Measurements from ENCODE around the gene HIP1R. TPM values are rescaled to one million over a fixed set of nuclear protein-coding genes. Genes with fewer than 3 reads are reported as not detected.

The HIP1R gene
- polyA plus RNA-seq, 1 of the 3 experiments (the other 2 are of a cell fraction), result 20.6 TPM

DNA sequence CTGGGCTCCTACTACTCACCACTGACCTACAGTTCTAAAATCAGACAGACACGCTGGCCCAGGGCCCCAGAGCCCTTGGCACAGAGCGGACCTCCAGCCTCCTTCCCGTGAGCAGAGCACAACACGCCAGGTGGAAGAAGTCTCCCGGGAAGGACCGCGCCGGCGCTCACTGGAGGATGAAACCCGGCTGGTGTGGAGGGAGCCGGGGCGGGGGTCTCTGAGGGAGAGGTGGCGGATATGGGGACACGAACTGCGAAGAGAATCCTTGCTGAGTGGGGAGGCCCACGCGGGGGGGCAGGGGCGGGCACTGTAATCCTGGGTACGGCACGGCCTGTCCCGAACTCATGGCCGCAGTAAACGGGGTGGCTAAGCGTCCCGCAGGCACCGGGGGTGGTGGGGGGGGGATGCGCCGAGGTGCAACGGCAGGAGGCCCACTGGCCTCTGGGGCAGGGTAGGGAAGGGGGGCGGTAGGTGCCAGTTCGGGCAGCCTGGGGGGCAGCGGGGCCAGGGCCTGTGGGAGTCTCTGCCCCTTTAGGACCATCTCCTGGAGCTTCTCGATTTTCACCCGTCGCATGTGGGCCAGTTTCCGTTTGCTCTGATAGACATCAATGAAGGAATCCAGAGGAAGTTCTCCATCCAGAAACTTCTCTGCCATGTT lies 31.8 kb downstream of the HIP1R start (continued):
- TF ChIP-seq TEAD4 (IDR thresholded peaks at IDR 0.05; ENCODE audit: borderline replicate concordance, insufficient read depth) (no peak), RAD21 (IDR thresholded peaks at IDR 0.05; ENCODE audit: low read length) (no peak), SMC3 (IDR thresholded peaks at IDR 0.05; ENCODE audit: low read depth, low read length) (no peak), JUND (IDR thresholded peaks at IDR 0.05) (no peak)
- TF ChIP-seq, protein P1, sequence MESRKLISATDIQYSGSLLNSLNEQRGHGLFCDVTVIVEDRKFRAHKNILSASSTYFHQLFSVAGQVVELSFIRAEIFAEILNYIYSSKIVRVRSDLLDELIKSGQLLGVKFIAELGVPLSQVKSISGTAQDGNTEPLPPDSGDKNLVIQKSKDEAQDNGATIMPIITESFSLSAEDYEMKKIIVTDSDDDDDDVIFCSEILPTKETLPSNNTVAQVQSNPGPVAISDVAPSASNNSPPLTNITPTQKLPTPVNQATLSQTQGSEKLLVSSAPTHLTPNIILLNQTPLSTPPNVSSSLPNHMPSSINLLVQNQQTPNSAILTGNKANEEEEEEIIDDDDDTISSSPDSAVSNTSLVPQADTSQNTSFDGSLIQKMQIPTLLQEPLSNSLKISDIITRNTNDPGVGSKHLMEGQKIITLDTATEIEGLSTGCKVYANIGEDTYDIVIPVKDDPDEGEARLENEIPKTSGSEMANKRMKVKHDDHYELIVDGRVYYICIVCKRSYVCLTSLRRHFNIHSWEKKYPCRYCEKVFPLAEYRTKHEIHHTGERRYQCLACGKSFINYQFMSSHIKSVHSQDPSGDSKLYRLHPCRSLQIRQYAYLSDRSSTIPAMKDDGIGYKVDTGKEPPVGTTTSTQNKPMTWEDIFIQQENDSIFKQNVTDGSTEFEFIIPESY (IDR thresholded peaks at IDR 0.05; ENCODE audit: borderline replicate concordance, low read depth), result no peak

DNA sequence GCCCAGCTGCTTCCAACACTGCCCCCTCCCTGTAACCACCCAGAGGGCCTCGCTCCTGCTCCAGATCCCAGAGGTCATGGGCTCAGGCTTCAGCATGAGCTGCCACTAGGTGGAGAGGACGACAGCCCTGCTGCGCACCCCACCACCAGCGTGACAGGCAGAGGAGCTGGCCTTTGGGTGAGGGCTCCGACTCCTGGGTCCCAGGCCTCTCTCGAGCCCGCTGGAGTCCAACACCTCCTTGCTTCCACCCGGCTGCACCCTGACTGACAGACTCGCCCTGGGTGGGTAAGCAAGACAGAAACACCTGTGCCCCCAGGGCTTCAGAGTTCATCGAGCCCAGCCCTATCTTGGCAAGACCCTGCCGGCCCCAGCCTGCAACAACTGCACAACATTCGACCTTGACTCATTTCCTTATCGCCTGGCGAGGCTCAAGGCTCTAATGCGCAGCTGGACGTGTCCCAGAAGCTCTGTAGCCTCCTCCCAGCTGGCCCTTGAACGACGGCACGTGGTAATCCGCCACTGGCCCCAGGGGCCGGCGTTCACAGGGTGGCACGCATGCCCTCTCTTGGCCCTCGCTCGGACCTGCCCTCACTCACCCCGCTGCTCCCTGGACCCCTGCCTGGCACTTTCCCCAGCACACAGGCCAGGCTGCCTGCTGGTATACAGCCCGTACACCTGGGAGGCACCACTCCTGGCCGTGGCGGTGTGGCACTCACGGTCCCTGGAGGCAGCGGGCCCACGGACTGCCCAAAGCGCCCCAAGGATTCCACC lies 32.6 kb downstream of the HIP1R start:
- H3K79me2 ChIP-seq (ENCODE audit: insufficient read depth), result peaks cover 16% of the 10 kb centered on the region
- peaks cover 9 to 43% of the 10 kb centered on the region in 2 experiments for H3K36me3 ChIP-seq (replicated peaks in 1 of 2; ENCODE audit: control insufficient read depth in 1 of 2, insufficient read depth in 2 of 2, low read length in 1 of 2)
- CTCF ChIA-PET, result interaction anchor here (0.8 to 6.3 kb wide), 9 partner anchors 11 to 370 kb away, joined by 3 to 28 read pairs (median 4); no protein-coding TSS in a partner anchor

More for the DNA sequence above, 32.6 kb downstream of the HIP1R start:
- Histone ChIP-seq H3K9me2 (no peaks in the 10 kb centered on the region), H2AFZ (ENCODE audit: low read depth) (no peak overlapping the region), H3K4me2 (no peak overlapping the region), H3K27me3 (ENCODE audit: insufficient read depth) (no peaks in the 10 kb centered on the region), H3K4me3 (ENCODE audit: low read depth in 2 of 2, low read length in 1 of 2) (no peak overlapping the region), H3K4me1 (ENCODE audit: control insufficient read depth in 1 of 2, insufficient read depth in 2 of 2, low read depth in 1 of 2, low read length in 1 of 2) (peaks cover 15 to 38% of the 10 kb centered on the region in 2 experiments; a peak in 3 of 4 replicates), H3K27ac (ENCODE audit: low read depth in 2 of 2, low read length in 1 of 2) (peak overlapping the region in 1 of 2 experiments; percentile 55; a peak in 2 of 4 replicates), H3K9ac (no peak overlapping the region), H3F3A (replicated peaks; ENCODE audit: insufficient read depth) (no peaks in the 10 kb centered on the region), H4K20me1 (ENCODE audit: insufficient read depth) (peaks cover 6% of the 10 kb centered on the region; the same call in 1 of the 2 replicates), H3K9me3 (no peaks in the 10 kb centered on the region)
- 90% methylated on average over 2 of the region's 33 CpGs for WGBS (ENCODE audit: low lambda C conversion rate)
- TF ChIP-seq RXRA (IDR thresholded peaks at IDR 0.05; ENCODE audit: borderline replicate concordance, low read depth), result no peak
- TF ChIP-seq, protein P2, sequence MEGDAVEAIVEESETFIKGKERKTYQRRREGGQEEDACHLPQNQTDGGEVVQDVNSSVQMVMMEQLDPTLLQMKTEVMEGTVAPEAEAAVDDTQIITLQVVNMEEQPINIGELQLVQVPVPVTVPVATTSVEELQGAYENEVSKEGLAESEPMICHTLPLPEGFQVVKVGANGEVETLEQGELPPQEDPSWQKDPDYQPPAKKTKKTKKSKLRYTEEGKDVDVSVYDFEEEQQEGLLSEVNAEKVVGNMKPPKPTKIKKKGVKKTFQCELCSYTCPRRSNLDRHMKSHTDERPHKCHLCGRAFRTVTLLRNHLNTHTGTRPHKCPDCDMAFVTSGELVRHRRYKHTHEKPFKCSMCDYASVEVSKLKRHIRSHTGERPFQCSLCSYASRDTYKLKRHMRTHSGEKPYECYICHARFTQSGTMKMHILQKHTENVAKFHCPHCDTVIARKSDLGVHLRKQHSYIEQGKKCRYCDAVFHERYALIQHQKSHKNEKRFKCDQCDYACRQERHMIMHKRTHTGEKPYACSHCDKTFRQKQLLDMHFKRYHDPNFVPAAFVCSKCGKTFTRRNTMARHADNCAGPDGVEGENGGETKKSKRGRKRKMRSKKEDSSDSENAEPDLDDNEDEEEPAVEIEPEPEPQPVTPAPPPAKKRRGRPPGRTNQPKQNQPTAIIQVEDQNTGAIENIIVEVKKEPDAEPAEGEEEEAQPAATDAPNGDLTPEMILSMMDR (IDR thresholded peaks at IDR 0.05), result peak; percentile 22; the same call in 1 of the 2 replicates
- peak; percentile 60 for DNase-seq
- POLR2A ChIA-PET, result no interaction called here
